Brain pericyte (primary cell): Measurements from ENCODE around the gene KLF14.
"Not testable (repeated sequence)": the region's sequence is repeated elsewhere in the genome, so short reads cannot be mapped to it uniquely, and the experiment has no call there.

Experiments
- DNase-seq: peaks from one replicate; pipeline ENCODE4 v3.0.0-alpha.2; 2012; ENCODE audit warnings: low read depth, low spot score

KLF14 gene

DNA sequence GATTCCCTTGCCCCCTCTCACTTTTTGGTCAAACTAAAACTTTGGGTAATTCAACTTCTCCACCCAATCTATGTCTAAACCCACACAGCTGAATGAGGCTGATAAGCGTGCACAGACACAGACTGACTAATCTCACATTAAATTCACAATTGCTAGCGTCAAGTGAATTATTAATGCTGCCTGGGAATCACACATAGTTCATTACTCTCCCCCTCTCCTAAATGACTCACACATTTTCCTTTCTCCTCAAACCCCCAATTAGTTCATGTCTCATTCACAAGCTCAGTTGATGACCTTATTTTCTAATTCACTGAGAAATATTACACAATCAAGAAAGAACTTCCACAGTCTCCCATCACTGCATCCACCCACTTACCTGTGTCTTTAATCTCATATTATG lies 14.5 kb downstream of the KLF14 start:
- no peak for DNase-seq

DNA sequence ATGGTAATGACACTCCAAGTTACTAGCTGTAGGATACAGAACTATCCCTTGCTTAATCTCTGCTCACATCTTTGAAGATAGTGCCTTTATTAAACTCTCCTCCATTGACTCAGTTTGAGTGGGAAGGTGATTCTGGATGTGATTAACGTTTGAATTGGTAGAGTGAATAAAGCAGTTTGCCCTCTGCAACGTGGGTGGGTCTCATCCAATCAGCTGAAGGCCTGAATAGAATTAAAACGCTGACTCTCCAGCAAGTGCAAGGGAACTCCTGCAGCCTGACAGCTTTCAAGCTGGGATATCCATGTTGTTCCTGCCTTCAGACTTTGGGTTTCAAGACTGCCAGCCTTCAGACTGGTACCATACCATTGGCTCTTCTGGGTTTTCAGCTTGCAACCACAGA lies 21.6 kb downstream of the KLF14 start:
- no peak for DNase-seq

- DNase-seq: no peak
These were observed 25.2 kb downstream of the KLF14 start for GRCh38 chr7:130708766-130709165.

- DNase-seq: no peak
These were observed 26.0 kb downstream of the KLF14 start for GRCh38 chr7:130708001-130708400.

DNA sequence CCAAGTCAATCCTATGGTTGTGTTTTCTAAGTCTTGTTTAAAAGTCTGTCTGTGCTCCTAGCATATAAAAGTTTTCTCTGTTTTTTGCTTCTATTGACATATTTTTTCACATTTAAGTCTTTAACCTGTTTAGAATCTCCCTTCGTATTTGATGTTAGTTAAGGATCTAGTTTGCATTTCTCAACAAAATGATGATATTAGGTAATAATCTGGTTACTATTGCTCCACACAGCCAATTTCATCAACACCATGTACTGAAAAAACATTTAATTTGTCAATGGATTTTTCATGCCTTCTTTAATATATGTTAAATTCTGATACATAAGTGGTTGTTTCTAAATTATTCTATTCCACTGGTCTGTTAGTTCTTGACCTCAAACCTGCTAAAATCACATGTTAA lies 30.2 kb downstream of the KLF14 start:
- DNase-seq: no peak

DNA sequence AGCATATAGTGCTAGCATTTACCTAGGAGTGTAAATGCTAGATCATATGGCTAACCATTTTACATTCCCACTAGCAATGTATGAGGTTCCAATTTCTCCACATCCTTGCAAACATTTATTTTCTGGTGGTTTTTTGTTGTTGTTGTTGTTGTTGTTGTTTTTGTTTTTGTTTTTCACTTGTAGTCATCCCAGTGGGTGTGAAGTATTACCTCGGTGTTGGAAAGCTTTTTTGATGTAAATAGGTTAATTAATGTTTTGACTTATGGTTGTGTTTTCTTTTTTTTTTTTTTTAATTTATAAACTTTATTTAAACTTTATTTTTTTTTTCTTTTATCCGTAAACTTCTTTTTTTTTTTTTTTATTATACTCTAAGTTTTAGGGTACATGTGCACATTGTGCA lies 32.4 kb downstream of the KLF14 start:
- no peak for DNase-seq

GRCh38 chr7:130700760-130701159 lies 33.2 kb downstream of the KLF14 start:
- DNase-seq: no peak

- DNase-seq: no peak
These were observed 34.3 kb downstream of the KLF14 start for GRCh38 chr7:130699686-130700085.

GRCh38 chr7:130697820-130698219 lies 36.2 kb downstream of the KLF14 start:
- DNase-seq: no peak

DNA sequence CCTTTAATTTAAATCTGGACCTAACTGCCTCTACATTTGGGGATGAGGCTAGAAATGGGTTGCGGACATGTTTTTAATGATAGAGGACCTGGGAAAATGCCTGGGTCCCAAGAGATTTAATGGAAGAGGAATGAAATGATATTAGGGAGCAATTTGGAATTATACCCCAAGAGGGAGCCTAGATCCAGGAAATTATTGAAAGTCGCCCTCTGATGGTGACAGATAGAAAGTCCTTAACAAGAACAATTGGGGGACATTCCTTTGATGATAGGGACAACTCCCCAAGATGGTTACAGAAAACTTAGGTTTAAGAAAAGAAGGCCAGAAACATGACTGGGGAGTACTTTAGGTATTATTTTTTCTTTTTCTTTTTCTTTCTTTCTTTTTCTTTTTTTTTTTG lies 38.2 kb downstream of the KLF14 start:
- no peak for DNase-seq

DNA sequence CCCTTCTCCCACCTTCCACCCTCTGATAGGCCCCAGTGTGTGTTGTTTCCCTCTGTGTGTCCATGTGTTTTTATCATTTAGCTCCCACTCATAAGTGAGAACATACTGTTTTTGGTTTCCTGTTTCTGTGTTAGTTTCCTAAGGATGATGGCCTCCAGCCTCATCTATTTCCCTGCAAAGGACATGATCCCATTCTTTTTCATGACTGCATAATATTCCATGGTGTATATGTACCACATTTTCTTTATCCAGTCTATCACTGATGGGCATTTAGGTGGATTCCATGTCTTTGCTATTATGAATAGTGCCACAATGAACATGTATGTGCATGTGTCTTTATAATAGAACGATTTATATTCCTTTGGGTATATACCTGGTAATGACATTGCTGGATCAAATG lies 41.6 kb downstream of the KLF14 start:
- DNase-seq: not testable (repeated sequence)

- no peak for DNase-seq
These were observed 44.3 kb downstream of the KLF14 start for GRCh38 chr7:130689683-130690082.

GRCh38 chr7:130683026-130683425 lies 51.0 kb downstream of the KLF14 start:
- no peak for DNase-seq
